ENCODE results near the gene MLEC.
A peak's percentile ranks its signal among the peaks of the same experiment; 100 is the strongest.

DNA sequence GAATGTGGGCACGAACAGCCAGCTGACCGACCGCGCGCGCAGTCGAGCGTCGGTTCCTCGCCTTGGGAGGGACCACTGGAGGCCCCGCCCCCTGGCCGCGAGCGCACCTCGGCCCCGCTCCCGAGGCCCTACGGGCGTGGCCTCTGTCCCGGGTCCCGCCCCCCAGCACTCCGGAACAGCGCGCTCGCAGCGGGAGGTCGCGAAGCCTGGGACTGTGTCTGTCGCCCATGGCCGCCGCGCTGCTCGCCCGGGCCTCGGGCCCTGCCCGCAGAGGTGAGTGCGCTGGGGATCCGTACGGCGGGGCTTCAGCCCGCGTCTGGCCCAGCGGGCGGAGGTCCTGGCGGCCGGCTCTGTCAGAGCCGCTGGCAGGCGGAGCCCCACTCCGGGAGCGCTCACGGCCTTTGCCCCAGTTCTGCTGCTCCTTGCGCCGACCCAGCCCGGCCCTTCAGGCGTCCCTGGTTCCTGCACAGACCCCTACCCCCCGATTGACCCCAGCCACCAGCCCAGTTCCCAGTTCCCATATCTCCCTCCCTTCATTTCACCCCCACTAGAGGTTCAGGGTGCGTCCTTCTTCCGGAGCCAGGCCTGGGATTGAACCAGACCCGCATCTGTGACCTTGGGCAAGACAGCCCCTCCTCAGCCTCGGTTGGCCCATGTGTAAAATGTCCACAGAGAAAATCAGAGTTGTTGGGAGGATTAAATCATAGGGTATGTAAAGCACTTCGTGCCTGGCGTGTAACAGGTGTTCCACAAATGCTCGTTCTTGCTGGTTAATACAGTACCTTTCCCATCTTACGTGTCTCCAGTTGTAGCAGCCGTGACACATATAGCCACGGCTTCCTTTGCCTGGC is 38.9 kb downstream of the MLEC start, which contains the start of gene ACADS:
- TF ChIP-seq, protein P1, sequence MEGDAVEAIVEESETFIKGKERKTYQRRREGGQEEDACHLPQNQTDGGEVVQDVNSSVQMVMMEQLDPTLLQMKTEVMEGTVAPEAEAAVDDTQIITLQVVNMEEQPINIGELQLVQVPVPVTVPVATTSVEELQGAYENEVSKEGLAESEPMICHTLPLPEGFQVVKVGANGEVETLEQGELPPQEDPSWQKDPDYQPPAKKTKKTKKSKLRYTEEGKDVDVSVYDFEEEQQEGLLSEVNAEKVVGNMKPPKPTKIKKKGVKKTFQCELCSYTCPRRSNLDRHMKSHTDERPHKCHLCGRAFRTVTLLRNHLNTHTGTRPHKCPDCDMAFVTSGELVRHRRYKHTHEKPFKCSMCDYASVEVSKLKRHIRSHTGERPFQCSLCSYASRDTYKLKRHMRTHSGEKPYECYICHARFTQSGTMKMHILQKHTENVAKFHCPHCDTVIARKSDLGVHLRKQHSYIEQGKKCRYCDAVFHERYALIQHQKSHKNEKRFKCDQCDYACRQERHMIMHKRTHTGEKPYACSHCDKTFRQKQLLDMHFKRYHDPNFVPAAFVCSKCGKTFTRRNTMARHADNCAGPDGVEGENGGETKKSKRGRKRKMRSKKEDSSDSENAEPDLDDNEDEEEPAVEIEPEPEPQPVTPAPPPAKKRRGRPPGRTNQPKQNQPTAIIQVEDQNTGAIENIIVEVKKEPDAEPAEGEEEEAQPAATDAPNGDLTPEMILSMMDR (IDR thresholded peaks at IDR 0.05) = peak in 3 of 6 experiments; percentile 18 to 27 (median 25)
- TF ChIP-seq POLR2A (IDR thresholded peaks at IDR 0.05) = peak; percentile 81 to 88
